ENCODE results near the gene RERE.

DNA sequence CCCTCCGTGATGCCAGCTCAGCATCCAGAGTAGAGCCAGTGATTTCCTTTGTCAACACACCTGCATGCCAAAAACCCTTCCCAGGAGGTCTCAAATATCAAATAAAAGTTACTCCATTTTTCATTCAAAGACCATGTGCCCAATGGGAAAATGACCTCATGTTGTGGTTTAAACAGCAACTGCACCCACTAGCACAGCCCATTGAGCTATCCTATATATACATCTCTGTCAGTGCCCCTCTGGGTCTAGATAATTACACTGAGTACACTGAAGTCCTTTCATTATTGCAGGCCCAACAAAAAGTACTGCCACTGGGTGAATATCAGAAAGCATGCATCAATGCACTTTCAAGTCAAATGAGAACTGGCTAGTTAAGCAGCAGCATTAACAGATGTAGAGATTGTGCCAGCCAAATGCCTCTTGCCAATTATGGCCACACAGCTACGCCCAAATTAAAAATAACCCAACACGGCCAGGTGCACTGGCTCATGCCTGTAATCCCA lies 381.8 kb downstream of the RERE start:
- TF ChIP-seq POLR2AphosphoS5 (IDR thresholded peaks at IDR 0.05; ENCODE audit: borderline replicate concordance, low read depth, low read length), result no peak
- no peak for TF ChIP-seq EZH2 (IDR thresholded peaks at IDR 0.05)
- no peak for TF ChIP-seq FOXP2 (optimal IDR thresholded peaks at IDR 0.05; ENCODE audit: control extremely low read depth, extremely low read length, insufficient read depth)

All from SK-N-MC (cell line).